22Rv1 (cell line): ENCODE data around the gene ZNF718.
"Not testable (repeated sequence)": the region's sequence is repeated elsewhere in the genome, so short reads cannot be mapped to it uniquely, and the experiment has no call there.

ENCODE experiments used
- H3K27ac ChIP-seq: fragments of 450-650 bp; 2 replicates; pipeline ENCODE4 v1.5.1; 2017
- CTCF ChIP-seq: fragments of 450-650 bp; IDR thresholded peaks from 2 replicates; pipeline ENCODE4 v1.5.1; 2017; ENCODE audit warnings: mild to moderate bottlenecking
- ZFX ChIP-seq: fragments of 450-650 bp; IDR thresholded peaks from 2 replicates; pipeline ENCODE4 v1.6.1; 2017; ENCODE audit warnings: antibody characterized with exemption, borderline replicate concordance

The ZNF718 gene

GRCh38 chr4:125833-126232, 1.5 kb downstream of the ZNF718 start:
- no peak for TF ChIP-seq CTCF
- no peak for TF ChIP-seq ZFX
- H3K27ac ChIP-seq, result peak overlapping the region; percentile 93

DNA sequence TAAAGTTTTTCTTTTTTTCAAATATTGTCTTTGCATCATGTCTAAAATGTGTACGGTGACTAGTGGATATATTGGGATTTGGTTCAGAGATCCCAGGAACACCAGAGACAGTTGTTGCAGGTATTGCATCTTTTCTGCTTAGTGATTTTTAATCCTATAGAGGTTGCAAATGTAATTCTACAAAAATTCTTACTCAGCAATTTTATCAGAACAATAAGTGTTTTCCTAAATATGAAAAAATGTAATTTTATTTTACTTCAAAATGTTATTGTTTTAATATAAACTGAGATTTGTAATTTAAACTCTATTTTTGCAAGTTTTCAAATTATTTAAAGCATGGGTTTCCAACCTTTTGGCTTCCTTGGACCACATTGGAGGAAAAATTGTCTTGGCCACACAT, 8.2 kb downstream of the ZNF718 start:
- TF ChIP-seq CTCF (no peak), ZFX (no peak)
- H3K27ac ChIP-seq, result no peak overlapping the region

- no peak overlapping the region for H3K27ac ChIP-seq
- TF ChIP-seq ZFX, result no peak
- no peak for TF ChIP-seq CTCF
These were observed 14.6 kb downstream of the ZNF718 start for GRCh38 chr4:138935-139334.

DNA sequence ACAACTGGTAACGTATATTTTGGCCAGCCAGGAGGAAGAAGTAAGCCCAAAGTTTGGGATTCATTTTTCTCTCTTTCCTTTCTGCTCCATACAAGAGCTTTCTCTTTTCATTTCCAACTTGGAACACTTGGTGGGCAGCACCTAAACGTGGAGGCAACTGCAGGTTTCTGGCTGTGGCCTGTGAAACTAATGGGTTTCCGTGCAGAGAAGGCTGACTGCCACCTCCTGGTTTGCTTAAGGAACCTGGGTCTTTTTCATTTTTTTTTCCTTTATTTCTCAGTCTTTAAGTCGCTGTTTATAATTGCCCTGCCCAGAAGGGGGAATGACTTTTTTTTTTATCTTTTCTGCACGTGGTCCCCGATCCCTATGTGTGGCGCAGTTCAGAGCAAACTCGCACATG, 15.4 kb downstream of the ZNF718 start:
- H3K27ac ChIP-seq, result no peak overlapping the region
- no peak for TF ChIP-seq ZFX
- no peak for TF ChIP-seq CTCF

- no peak overlapping the region for H3K27ac ChIP-seq
- TF ChIP-seq ZFX (no peak), CTCF (no peak)
These were observed 22.3 kb downstream of the ZNF718 start for GRCh38 chr4:146621-147020.

GRCh38 chr4:147233-147632, 22.9 kb downstream of the ZNF718 start:
- H3K27ac ChIP-seq, result no peak overlapping the region
- TF ChIP-seq ZFX (no peak), CTCF (no peak)

DNA sequence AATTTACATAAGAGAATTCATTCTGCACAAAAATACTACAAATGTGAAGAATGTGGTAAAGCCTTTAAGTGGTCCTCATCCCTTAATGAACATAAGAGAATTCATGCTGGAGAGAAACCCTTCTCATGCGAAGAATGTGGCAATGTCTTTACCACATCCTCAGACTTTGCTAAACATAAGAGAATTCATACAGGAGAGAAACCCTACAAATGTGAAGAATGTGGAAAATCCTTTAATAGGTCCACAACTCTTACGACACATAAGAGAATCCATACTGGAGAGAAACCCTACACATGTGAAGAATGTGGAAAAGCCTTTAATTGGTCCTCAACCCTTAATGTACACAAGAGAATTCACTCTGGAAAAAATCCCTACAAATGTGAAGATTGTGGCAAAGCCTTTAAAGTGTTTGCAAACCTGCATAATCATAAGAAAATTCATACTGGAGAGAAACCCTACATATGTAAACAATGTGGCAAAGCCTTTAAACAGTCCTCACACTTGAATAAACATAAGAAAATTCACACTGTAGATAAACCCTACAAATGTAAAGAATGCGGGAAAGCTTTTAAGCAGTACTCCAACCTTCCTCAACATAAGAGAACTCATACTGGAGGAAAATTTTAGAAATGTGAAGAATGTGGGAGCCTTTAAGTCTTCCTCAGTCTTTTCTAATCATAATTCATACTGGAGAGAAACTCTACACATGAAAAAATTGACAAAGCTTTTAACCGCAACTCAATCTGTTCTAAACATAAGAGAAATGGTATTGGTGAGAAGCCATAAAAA, 37.4 kb downstream of the ZNF718 start:
- H3K27ac ChIP-seq, result no peak overlapping the region
- TF ChIP-seq ZFX, result no peak
- no peak for TF ChIP-seq CTCF

GRCh38 chr4:169640-170039, 45.3 kb downstream of the ZNF718 start:
- H3K27ac ChIP-seq, result not testable (repeated sequence)

DNA sequence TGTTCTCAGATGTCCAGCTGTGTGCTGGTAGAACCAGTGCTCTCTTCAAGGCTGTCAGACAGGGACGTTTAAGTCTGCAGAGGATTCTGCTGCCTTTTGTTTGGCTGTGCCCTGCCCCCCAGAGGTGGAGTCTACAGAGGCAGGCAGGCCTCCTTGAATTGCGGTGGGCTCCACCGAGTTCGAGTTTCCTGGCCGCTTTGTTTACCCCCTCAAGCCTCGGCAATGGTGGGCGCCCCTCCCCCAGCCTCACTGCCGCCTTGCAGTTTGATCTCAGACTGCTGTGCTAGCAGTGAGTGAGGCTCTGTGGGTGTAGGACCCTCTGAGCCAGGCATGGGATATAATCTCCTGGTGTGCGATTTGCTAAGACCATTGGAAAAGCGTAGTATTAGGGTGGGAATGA, 47.0 kb downstream of the ZNF718 start:
- not testable (repeated sequence) for H3K27ac ChIP-seq
